Measurements from ENCODE around the gene AASDH.

The AASDH gene

DNA sequence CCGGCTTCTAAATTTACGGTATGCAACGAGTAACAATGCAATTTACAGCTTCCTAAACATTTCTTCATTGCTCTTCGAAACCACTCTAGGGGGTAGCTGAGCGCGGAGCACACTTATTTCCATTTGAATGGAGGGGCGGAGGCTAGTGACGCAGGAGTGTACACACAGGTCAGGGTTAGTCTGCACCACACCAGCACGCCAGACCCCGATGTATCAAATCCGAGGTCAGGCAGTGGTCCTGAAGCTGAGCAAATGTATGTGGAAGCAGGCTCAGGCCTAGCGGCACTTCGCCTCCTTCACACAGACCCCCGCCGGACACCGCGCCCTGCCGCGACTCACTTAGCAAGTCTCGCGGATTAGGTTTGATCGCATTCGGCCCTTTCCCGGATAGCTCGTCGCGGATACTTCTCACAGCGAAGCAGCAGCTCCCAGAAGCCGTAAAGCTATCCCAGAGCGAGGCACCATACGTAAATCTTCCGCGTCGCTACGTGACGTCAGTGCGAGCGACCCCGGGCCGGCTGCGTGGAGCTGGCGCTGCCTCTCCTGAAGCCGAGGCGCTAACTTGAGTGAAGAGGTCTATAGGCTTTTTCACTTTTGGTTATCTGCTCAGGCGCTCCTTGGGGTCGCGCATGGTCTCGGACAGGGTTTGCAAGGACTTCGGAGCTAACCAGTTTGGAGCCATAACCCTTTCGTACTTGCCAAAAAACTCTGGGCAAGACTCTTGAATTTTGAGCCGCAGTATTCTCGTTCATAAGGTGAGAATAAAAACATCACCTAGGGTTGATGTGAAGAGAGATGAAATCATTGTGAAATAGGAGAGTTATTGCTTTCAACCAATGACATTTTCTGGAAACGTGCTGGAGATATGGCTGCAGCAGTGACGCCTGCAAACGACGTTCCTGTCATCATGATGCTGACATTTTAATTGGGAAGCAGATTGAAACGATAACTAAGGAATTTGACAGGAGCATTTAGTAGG, at the start of gene AASDH:
Gene AASDH, minus strand, starts transcription at position 469 of the 979 bp plus-strand sequence. CDS start 3,192 bp downstream, outside the sequence.
- peak; percentile 93 for DNase-seq (ENCODE audit: low read depth)

DNA sequence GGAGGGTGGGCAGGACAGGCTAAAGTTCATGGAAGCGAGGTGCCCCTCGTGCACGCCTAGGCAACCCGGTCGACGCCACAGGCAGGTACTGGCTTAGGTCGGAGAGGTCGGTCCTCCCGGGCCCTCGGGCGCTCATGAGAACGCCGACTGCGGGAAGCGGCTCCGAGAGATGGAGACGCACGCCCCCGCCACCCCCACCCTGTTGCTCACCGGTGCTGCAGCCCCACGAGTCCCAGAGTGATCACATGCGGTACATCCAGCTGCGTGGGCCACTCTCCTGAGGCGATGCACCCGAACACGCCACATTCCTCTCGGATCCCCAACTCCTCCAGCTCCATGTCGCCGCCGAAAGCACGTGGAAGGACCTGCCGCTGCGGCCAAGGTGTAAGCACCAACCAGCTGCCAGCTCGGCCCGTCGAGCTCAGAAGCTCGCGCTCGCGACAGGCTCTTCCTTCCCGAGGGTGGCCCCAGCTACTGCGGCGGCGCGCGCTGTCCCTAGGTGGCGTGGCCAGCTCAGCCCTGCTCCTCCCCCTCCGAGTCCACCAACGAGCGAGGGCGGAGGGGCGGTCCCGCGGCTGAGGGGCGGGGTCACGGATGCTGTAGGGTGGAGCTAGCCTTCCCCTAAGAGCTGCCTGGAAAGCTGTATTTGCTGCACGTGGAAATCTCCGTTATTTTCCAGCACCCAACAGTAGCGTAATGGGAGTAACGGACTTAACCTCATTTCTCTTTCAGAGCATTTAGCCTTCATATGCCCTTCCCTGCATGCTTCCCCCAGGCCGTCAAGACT, 48.0 kb upstream of the AASDH start, which contains the start of gene PPAT:
Gene PPAT, minus strand, starts transcription at position 476 of the 787 bp plus-strand sequence. Its CDS starts 138 bp downstream, at position 338.
- peak; percentile 97 for DNase-seq (ENCODE audit: low read depth)

DNA sequence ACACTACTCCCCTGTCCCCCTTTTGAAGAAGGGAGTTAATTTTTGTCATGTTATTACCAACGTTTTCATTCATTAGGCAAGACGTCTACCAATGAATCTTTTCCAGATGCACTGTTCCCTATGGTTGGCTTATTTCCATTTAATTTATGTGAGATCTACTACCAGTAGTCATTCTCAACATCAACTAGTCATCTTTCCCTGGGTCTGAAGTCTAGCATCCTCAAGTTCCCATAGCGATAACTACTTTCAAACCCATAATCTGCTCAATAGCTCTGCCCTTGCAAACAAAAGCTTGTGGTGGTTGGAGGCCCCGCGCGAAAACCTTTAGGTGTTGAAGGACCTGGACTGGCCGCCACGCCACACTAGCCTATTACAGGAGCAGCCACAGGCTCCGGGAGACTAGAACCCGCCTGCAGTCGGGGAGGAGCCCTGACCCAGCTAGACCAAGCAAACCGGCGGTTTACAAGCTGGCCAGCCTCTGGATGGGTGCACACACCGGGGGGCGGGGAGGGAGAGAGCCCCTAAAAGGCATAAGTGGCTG, 47.4 kb upstream of the AASDH start:
- peak; percentile 45 for DNase-seq (ENCODE audit: low read depth)

GRCh38 chr4:56433280-56433679, 46.0 kb upstream of the AASDH start:
- no peak for DNase-seq (ENCODE audit: low read depth)

DNA sequence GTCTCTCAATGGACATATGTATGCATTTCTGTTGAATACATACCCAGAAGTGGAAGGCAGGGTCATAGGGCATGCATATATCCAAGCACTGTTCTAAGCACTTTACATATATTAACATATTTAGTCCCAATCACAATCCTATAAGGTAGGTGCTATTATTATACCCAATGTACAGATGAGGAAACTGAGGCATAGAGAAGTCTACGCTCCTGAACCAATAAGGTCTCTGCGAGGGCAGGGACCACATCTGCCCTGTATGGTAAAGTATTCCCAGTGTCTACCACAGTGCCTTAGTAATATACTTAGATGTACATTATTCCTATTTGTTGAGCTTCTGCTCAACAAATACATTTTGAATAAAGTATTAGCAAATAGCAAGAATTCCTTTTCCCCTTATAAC, 42.9 kb upstream of the AASDH start:
- no peak for DNase-seq (ENCODE audit: low read depth)

DNA sequence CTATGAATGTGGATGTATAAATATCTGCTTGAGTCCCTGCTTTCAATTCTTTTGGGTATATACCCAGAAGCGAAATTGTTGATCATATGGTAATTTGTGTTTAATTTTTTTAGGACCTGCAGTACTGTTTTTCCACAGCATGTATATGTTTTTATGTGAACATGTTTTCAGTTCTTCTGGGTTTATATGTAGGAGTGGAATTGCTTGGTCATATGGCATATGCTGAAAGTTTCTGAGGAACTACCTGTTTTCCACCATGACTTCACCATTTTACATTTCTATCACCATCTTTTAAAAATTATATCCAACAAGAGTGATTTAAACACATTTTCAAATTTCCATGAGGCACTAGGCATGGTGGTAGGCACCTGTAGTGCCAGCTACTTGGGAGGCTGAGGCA, 39.9 kb upstream of the AASDH start:
- DNase-seq (ENCODE audit: low read depth): no peak

GRCh38 chr4:56426273-56426672, 39.0 kb upstream of the AASDH start:
- no peak for DNase-seq (ENCODE audit: low read depth)

DNA sequence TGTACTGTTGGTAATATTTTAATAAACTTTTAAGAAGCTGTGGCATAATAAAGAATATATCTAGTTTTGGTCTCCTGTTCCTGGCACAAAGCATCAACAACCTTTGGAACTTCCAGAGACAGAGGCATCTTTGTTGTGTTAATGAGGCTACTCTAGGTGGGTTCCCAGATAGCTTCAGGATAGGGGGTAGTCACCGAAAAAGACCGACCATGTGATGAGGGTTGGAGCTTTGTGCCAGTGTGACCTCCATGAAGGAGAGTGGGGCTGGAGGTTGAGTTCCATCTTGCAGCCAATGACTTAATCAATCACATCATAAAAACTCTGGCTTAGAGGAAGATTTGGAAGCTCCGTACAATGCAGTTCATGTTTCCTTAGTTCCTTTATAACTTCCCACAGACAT, 38.2 kb upstream of the AASDH start:
- no peak for DNase-seq (ENCODE audit: low read depth)

GRCh38 chr4:56424697-56425514, 37.6 kb upstream of the AASDH start:
- peak; percentile 21 for DNase-seq (ENCODE audit: low read depth)

- DNase-seq (ENCODE audit: low read depth): no peak
Measured at GRCh38 chr4:56424176-56424575, 36.9 kb upstream of the AASDH start.

DNA sequence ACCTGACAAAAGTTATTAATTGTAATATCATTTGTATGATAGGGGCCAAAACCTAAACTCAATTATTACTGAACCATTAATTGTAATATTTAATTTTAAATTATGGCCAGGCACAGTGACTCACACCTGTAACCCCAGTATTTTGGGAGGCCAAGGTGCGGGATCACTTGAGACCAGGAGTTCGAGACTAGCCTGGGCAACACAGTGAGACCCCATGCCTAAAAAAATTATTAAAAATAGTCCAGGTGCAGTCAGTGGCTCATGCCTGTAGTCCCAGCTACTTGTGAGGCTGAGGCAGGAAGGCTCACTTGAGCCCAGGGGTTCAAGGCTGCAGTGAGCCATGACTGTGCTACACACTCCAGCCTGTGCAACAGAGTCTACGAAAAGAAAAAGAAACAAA, 30.1 kb upstream of the AASDH start:
- no peak for DNase-seq (ENCODE audit: low read depth)

DNA sequence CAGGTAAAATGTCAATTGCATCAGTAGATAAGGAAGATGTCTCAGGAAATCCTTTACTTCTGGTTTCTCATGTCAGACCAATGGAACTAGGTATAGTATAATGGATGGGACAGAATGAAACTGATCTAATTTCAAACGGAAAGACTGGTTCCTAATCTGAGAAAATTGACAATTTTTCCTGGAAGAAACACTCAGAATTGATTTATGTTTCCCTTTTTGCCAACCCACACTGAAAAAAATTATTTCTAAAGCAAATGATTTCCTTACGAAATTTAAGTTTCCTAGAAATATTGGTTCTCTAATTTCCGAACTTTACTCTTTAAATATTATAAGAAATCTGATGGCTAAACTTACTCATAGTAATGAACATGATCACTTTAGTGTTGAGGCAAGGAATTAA, 29.1 kb upstream of the AASDH start:
- no peak for DNase-seq (ENCODE audit: low read depth)

DNA sequence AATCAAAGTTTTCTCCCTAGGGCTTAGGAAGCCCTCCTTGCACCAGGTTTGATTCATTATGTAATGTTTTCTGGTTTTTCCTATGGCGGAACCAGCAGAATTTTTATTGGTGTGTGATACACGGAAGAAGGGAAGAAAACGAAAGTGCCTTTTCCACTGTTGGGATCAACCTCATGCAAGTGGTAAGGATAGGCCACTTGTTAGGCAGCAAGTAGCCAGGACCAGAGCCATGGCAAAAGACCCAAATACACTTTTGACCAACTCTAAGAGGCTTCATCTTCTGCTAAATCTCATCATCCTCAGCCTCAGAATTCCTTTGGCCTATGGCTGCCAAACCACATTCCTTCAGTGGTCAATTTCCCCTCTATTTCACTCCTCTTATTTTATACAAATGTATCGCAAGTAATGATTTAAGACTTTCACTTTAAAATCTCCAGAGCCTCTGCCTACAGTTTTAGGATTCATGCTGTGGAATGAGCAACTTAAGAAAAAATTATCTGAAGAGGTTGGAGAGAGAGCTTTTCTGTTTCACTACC, 26.9 kb upstream of the AASDH start:
- DNase-seq (ENCODE audit: low read depth): peak; percentile 29

GRCh38 chr4:56410247-56411062, 23.2 kb upstream of the AASDH start:
- DNase-seq (ENCODE audit: low read depth): peak; percentile 98

GRCh38 chr4:56409511-56410090, 22.3 kb upstream of the AASDH start:
- DNase-seq (ENCODE audit: low read depth): no peak

GRCh38 chr4:56408978-56409377, 21.7 kb upstream of the AASDH start:
- DNase-seq (ENCODE audit: low read depth): no peak

GRCh38 chr4:56406151-56406550, 18.9 kb upstream of the AASDH start:
- DNase-seq (ENCODE audit: low read depth): no peak

DNA sequence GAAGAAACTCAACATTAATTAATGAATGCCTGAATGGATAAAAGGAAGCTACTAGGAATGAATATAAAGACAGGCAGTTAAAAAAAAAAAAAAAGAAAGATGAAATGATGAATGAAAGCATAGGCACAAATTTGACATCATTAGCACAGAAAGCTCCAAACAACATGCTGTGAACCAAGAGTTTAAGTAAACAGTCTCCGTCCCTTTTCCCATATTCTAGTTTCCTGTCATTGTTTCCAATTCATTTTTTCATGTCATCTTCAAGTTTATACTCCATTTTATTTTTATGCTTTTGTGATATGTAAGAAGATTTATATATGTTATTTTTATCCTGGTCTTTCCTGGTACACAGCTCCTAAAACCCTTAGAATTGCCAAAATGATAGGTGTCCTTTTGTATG, 17.7 kb upstream of the AASDH start:
- no peak for DNase-seq (ENCODE audit: low read depth)

- no peak for DNase-seq (ENCODE audit: low read depth)
Measured at GRCh38 chr4:56400560-56400959, 13.3 kb upstream of the AASDH start.

DNA sequence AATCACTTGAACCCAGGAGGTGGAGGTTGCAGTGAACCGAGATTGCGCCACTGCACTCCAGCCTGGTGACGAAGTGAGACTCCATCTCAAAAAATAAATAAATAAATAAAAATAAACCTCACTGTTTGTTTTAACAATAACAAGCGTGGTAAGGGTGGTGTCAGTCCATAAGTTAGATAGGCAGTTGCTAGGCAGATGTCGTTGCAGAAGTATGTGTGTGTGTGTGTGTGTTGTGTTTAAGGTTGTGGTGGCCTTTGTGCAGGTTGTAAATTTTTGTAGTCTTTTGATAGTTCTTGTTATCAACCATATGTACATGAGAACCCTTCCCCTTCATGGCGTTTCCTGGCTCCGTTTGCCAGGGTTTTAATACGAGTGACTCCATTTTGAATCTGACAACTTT, 4.0 kb upstream of the AASDH start:
- DNase-seq (ENCODE audit: low read depth): no peak

Measured in fibroblast of gingiva (primary cell).